K562 (cell line): Measurements from ENCODE around the gene ZNF165. TPM values are rescaled to one million over a fixed set of nuclear protein-coding genes. Genes with fewer than 3 reads are reported as not detected.

Source experiments
- ATAC-seq: fragments of 200-7000 bp; cut with Tn5 transposase; 3 replicates; pipeline ENCODE4 v1.9.1; 2020; ENCODE audit warnings: moderate library complexity
- BruUV-seq: library from RNA; stranded (reverse); fragments of 400-500 nt; replicated peaks from 2 replicates; lab custom pipeline; 2021; lab: Mats Ljungman, UMichigan
- CTCF ChIA-PET: fragments of 300-600 bp; formaldehyde crosslinking; extraction: SDS; loops from one replicate; lab custom pipeline; 2021; ENCODE audit warnings: low intra/inter-chr PET ratio; lab: Yijun Ruan, JAX
- POLR2A ChIA-PET: fragments of 300-600, 350-650 bp; sonication (Branson Sonifier 250); formaldehyde crosslinking; extraction: SDS; loops from one replicate; lab custom pipeline; 2021; ENCODE audit warnings: antibody characterized with exemption, inconsistent platforms; lab: Yijun Ruan, JAX
- DNase-seq, 4 experiments: peaks; one replicate each; pipeline versions ENCODE4 v3.0.0 to v3.0.0-alpha.2; 2011 to 2018; ENCODE audit warnings: low spot score in 3 of 4, mixed read lengths in 3 of 4; ENCODE audit errors: extremely low read depth in 1 of 4
- FAIRE-seq: peaks from 2 replicates; lab custom pipeline; 2011; peaks lifted over from hg19 to GRCh38; lab: Jason Lieb, UNC
- H2AFZ ChIP-seq: 2 replicates; pipeline ENCODE4 v1.6.0; 2011; ENCODE audit warnings: low read depth, low read length, control low read depth, inconsistent platforms
- H3K27ac ChIP-seq: fragments of 200-600 bp; 3 replicates; pipeline ENCODE4 v1.8.0; 2011; ENCODE audit warnings: low read depth, mild to moderate bottlenecking, control low read depth, inconsistent platforms, low read length, moderate library complexity, mixed read lengths; ENCODE audit errors: extremely low read depth
- H3K27me3 ChIP-seq, 2 experiments: fragments of 300-600 bp in 1 of 2; 2 replicates in 1 of 2; 3 replicates in 1 of 2; pipeline versions ENCODE4 v1.6.0 to v1.8.0; 2011; ENCODE audit warnings: inconsistent platforms in 2 of 2, low read length in 2 of 2, mild to moderate bottlenecking in 1 of 2, mixed read lengths in 1 of 2, moderate library complexity in 1 of 2; ENCODE audit not compliant: control insufficient read depth in 2 of 2, insufficient read depth in 2 of 2
- H3K36me3 ChIP-seq: fragments of 300-600 bp; 3 replicates; pipeline ENCODE4 v1.8.0; 2011; ENCODE audit warnings: mild to moderate bottlenecking, low read length, inconsistent platforms; ENCODE audit not compliant: control insufficient read depth, insufficient read depth
- H3K4me1 ChIP-seq, 2 experiments: fragments of 200-600 bp in 1 of 2; replicated peaks in 1 of 2; 2 replicates in 1 of 2; 3 replicates in 1 of 2; pipeline versions ENCODE4 v1.5.1 to v1.8.0; 2011; ENCODE audit warnings: inconsistent platforms in 2 of 2, low read length in 2 of 2, mild to moderate bottlenecking in 1 of 2, mixed read lengths in 1 of 2, moderate library complexity in 1 of 2; ENCODE audit not compliant: control insufficient read depth in 2 of 2, insufficient read depth in 2 of 2
- H3K4me2 ChIP-seq: 2 replicates; pipeline ENCODE4 v1.6.1; 2011; ENCODE audit warnings: low read length, control low read depth, inconsistent platforms, mixed read lengths; ENCODE audit not compliant: insufficient read depth
- H3K4me3 ChIP-seq: fragments of 200-600 bp; sonication (generic), shearing (Covaris generic); 2 replicates; pipeline ENCODE4 v1.5.1; 2016; ENCODE audit warnings: control low read depth, inconsistent platforms
- H3K79me2 ChIP-seq: fragments of 200-600 bp; 3 replicates; pipeline ENCODE4 v1.8.0; 2011; ENCODE audit warnings: low read length, inconsistent platforms; ENCODE audit not compliant: control insufficient read depth, insufficient read depth
- H3K9ac ChIP-seq, 2 experiments: 2 replicates each; pipeline versions ENCODE4 v1.6.0 to v1.6.1; 2011; ENCODE audit warnings: low read depth in 2 of 2, low read length in 2 of 2, control low read depth in 1 of 2, inconsistent platforms in 1 of 2, mild to moderate bottlenecking in 1 of 2, mixed read lengths in 1 of 2; ENCODE audit not compliant: insufficient read depth in 1 of 2
- H3K9me1 ChIP-seq: one replicate; pipeline ENCODE4 v1.6.0; 2011; ENCODE audit warnings: inconsistent platforms, mild to moderate bottlenecking, low read length, moderate library complexity; ENCODE audit not compliant: control insufficient read depth, insufficient read depth
- H3K9me3 ChIP-seq: replicated peaks from 2 replicates; pipeline ENCODE4 v1.5.1; 2011; ENCODE audit warnings: low read depth, low read length, inconsistent platforms; ENCODE audit not compliant: control insufficient read depth, insufficient read depth
- H4K20me1 ChIP-seq: replicated peaks from 2 replicates; pipeline ENCODE4 v1.6.1; 2011; ENCODE audit warnings: low read length, inconsistent platforms, mixed read lengths; ENCODE audit not compliant: control insufficient read depth, insufficient read depth
- C11orf30 ChIP-seq: fragments of 450-650 bp; IDR thresholded peaks from 2 replicates; pipeline ENCODE4 v1.6.1; 2016; ENCODE audit warnings: low read depth, mild to moderate bottlenecking
- FIP1L1 ChIP-seq: fragments of 200-400 bp; formaldehyde crosslinking; IDR thresholded peaks from 2 replicates; pipeline ENCODE4 v1.6.1; 2018; ENCODE audit warnings: mild to moderate bottlenecking, low read depth, low read length; ENCODE audit not compliant: poor library complexity, severe bottlenecking
- KDM1A ChIP-seq, 2 experiments: fragments of 450-650 bp; IDR thresholded peaks; 2 replicates each; pipeline ENCODE4 v1.6.1; 2016; ENCODE audit warnings: mild to moderate bottlenecking in 2 of 2
- MAFF ChIP-seq: IDR thresholded peaks from 2 replicates; pipeline ENCODE4 v1.6.1; 2012; ENCODE audit warnings: low read length, improper control_type of control experiment
- MAFG ChIP-seq: fragments of 450-650 bp; conservative IDR thresholded peaks from 2 replicates; pipeline ENCODE4 v1.6.1; 2016; ENCODE audit warnings: missing genetic modification characterization, missing compliant biosample characterization
- MAFK ChIP-seq: IDR thresholded peaks from 2 replicates; pipeline ENCODE4 v1.6.1; 2011; ENCODE audit warnings: low read length, improper control_type of control experiment
- MEF2A ChIP-seq: IDR thresholded peaks from 2 replicates; pipeline ENCODE4 v1.6.1; 2011; ENCODE audit warnings: low read depth, mild to moderate bottlenecking, low read length, moderate library complexity; ENCODE audit not compliant: control insufficient read depth
- TGIF2 ChIP-seq: sonication (generic); formaldehyde crosslinking; IDR thresholded peaks from 2 replicates; pipeline ENCODE4 v1.8.1; 2022; ENCODE audit warnings: mild to moderate bottlenecking, missing genetic modification reagents, moderate library complexity
- YY1 ChIP-seq, 3 experiments: IDR thresholded peaks; 2 replicates each; pipeline ENCODE4 v1.6.1; 2011; ENCODE audit warnings: low read length in 2 of 3, mild to moderate bottlenecking in 2 of 3, moderate library complexity in 2 of 3, borderline replicate concordance in 1 of 3, control low read depth in 1 of 3, low read depth in 1 of 3; ENCODE audit not compliant: insufficient read depth in 3 of 3, insufficient replicate concordance in 2 of 3, control insufficient read depth in 1 of 3, insufficient read length in 1 of 3; ENCODE audit errors: extremely low read depth in 1 of 3
- ZNF316 ChIP-seq: fragments of 450-650 bp; IDR thresholded peaks from 2 replicates; pipeline ENCODE4 v1.6.1; 2016
- ZNF77 ChIP-seq: fragments of 250-450 bp; sonication (Bioruptor Pico); IDR thresholded peaks from 2 replicates; pipeline ENCODE4 v1.5.0; 2020
- WGBS: fragments of 100-300 bp; shearing (Covaris generic); methylation state at CpG from one replicate; pipeline ENCODE4 v1.1.6; 2016; ENCODE audit warnings: low coverage, mixed read lengths; ENCODE audit not compliant: insufficient coverage; ENCODE audit errors: missing lambda C conversion rate; 5-methylcytosine and 5-hydroxymethylcytosine counted together
- in situ Hi-C: fragments of 300-500 bp; cut with MboI; formaldehyde crosslinking; loops from 4 replicates; pipeline ENCODE4 v1.15.0; 2018; ENCODE audit warnings: inconsistent platforms, mixed read lengths
- intact Hi-C: fragments of 100-400 bp; cut with micrococcal nuclease; formaldehyde crosslinking; loops from 2 replicates; pipeline ENCODE4 v1.14.2; 2022
- polyA plus RNA-seq, 8 experiments: library from polyadenylated mRNA; depleted of rRNA in 4 of 8; stranded (reverse) in 5 of 8; unstranded in 3 of 8; fragments of >200 nt; fragmentation: Nextera tagmentation in 2 of 8; fragmentation: Illumina TruSeq in 1 of 8; extraction: Ambion mirVana in 2 of 8; extraction: Trizol in 1 of 8; gene quantifications; 2 replicates each; pipeline versions ENCODE4 v1.2.1 to v1.2.3, GENCODE V29; 2011 to 2014; ENCODE audit warnings: inconsistent platforms in 1 of 8, missing spikeins in 1 of 8
- total RNA-seq, 7 experiments: library from RNA; depleted of rRNA in 6 of 7; stranded (reverse); fragments of >200 nt in 6 of 7; fragmentation: Illumina TruSeq in 2 of 7; extraction: Trizol in 2 of 7; gene quantifications; 2 replicates each; pipeline versions ENCODE4 v1.2.1 to v1.2.3, GENCODE V29; 2011 to 2021; ENCODE audit warnings: low replicate concordance in 1 of 7

ZNF165 gene
- total and polyA plus RNA-seq, 9 of the 15 experiments (the other 6 are each of a cell fraction or from before 2014, with no cell fraction given), result 0.82 to 3.6 (median 1.2) TPM

DNA sequence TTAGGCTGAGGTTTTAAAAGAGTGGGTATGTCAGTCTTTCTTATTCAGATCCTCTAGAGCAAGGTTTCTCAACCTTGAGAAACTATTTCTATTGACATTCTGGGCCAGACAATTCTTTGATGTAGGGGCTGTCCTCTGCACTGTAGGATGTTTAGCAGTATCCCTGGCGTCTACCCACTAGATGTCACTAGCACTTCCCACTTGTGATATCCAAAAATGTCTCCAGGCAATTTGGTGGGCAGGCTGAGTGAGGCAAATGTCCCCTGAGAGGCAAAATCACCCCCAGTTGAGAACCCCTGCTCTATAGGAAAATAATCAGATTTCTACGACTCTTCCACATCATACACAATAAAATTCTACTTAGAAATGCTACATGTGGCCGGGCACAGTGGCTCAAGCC lies 53.6 kb downstream of the ZNF165 start (continued):
- TF ChIP-seq FIP1L1, result no peak
- TF ChIP-seq MEF2A, result no peak
- peak in 1 of 3 experiments; percentile 46 for TF ChIP-seq YY1 (IDR thresholded peaks at IDR 0.05; ENCODE audit: borderline replicate concordance in 1 of 3, control insufficient read depth in 1 of 3, extremely low read depth in 1 of 3, insufficient read depth in 3 of 3, insufficient read length in 1 of 3, insufficient replicate concordance in 2 of 3, low read depth in 1 of 3, low read length in 2 of 3)
- TF ChIP-seq, all 486 proteins: peak for 11

GRCh38 chr6:28134716-28135115 lies 54.3 kb downstream of the ZNF165 start:
- Histone ChIP-seq H3K9ac (no peak overlapping the region), H3K4me1 (peaks cover 8 to 15% of the 10 kb centered on the region in 2 experiments; a peak in 4 of 5 replicates), H3K4me2 (0 out of 2 replicates have a peak overlapping the region, but pooled peaks have one; percentile 17), H3K9me1 (no peaks in the 10 kb centered on the region), H3K79me2 (peaks cover 74% of the 10 kb centered on the region), H3K4me3 (no peak overlapping the region), H3K27me3 (no peaks in the 10 kb centered on the region), H3K36me3 (peaks cover 37% of the 10 kb centered on the region), H3K9me3 (no peaks in the 10 kb centered on the region; the same call in 1 of the 2 replicates), H3K27ac (no peak overlapping the region), H4K20me1 (no peaks in the 10 kb centered on the region; the same call in 1 of the 2 replicates), H2AFZ (no peak overlapping the region)
- FAIRE-seq (no peak), DNase-seq (no peak), ATAC-seq (no peak)
- CTCF ChIA-PET, result no interaction called here
- BruUV-seq, result no TSS peak
- WGBS, result 8% methylated on average over 1 of the region's 1 CpG
- in situ Hi-C loops (loop anchor here (5.0 kb wide), 1 partner anchor 223 kb away; no protein-coding TSS in a partner anchor), intact Hi-C loops (loop anchor here (2.0 to 5.0 kb wide), 3 partner anchors 133 to 550 kb away; partner anchors contain the start of genes ZSCAN26 and ZSCAN31)
- TF ChIP-seq C11orf30 (peak; percentile 91), TGIF2 (CRISPR knock-in tag) (no peak), MAFF (peak; percentile 83), MAFG (tag) (peak; percentile 87), MAFK (peak; percentile 81), KDM1A (IDR thresholded peaks at IDR 0.05) (peak; percentile 63 to 69), ZNF77 (CRISPR knock-in tag) (no peak), ZNF316 (peak; percentile 97)
- POLR2A ChIA-PET, result interaction anchor here (0.6 kb wide), 1 partner anchor 35 kb away, joined by 3 read pairs; no protein-coding TSS in a partner anchor
